GM18909 (cell line): ENCODE measurements around the gene LENG8.
A peak's percentile ranks its signal among the peaks of the same experiment; 100 is the strongest.
"Not testable (repeated sequence)": the region's sequence is repeated elsewhere in the genome, so short reads cannot be mapped to it uniquely, and the experiment has no call there.

Source experiments
- ATAC-seq: cut with Tn5 transposase; IDR thresholded peaks from one replicate; pipeline ENCODE4 v1.9.1; 2021; ENCODE audit warnings: mild to moderate bottlenecking; ENCODE audit not compliant: unreplicated experiment, poor library complexity

LENG8 gene

GRCh38 chr19:54436628-54437252 is 12.3 kb upstream of the LENG8 start:
- ATAC-seq: no peak

- ATAC-seq: no peak
These were observed 9.7 kb upstream of the LENG8 start for GRCh38 chr19:54439174-54439851.

GRCh38 chr19:54440641-54441040 is 8.4 kb upstream of the LENG8 start:
- ATAC-seq: no peak

GRCh38 chr19:54444737-54445136 is 4.3 kb upstream of the LENG8 start:
- no peak for ATAC-seq

- ATAC-seq: not testable (repeated sequence)
These were observed 2.6 kb upstream of the LENG8 start for GRCh38 chr19:54446349-54446748.

- ATAC-seq: peak; percentile 2
These were observed 792 bp upstream of the LENG8 start for GRCh38 chr19:54448040-54448773.

- peak; percentile 4 for ATAC-seq
These were observed 686 bp downstream of the LENG8 start for GRCh38 chr19:54449701-54450069.

- ATAC-seq: no peak
These were observed 2.4 kb downstream of the LENG8 start for GRCh38 chr19:54451331-54451871.

- ATAC-seq: no peak
These were observed 3.0 kb downstream of the LENG8 start for GRCh38 chr19:54451997-54452396.

GRCh38 chr19:54452626-54453025 is 3.6 kb downstream of the LENG8 start:
- no peak for ATAC-seq

- ATAC-seq: no peak
These were observed 5.2 kb downstream of the LENG8 start for GRCh38 chr19:54453921-54454780.

- ATAC-seq: no peak
These were observed 6.0 kb downstream of the LENG8 start for GRCh38 chr19:54454781-54455675.

- no peak for ATAC-seq
These were observed 6.9 kb downstream of the LENG8 start for GRCh38 chr19:54455786-54456422.

- no peak for ATAC-seq
These were observed 7.7 kb downstream of the LENG8 start for GRCh38 chr19:54456423-54457373.

- no peak for ATAC-seq
These were observed 9.0 kb downstream of the LENG8 start for GRCh38 chr19:54457773-54458647.

- no peak for ATAC-seq
These were observed 9.8 kb downstream of the LENG8 start for GRCh38 chr19:54458648-54459281.
